Endothelial cell of umbilical vein (primary cell): Measurements from ENCODE around the gene TRAPPC2L. TPM values are rescaled to one million over a fixed set of nuclear protein-coding genes. Genes with fewer than 3 reads are reported as not detected.

Source experiments
- BruUV-seq: library from RNA; stranded (reverse); fragments of 400-500 nt; replicated peaks from 2 replicates; lab custom pipeline; 2021; lab: Mats Ljungman, UMichigan
- CTCF ChIA-PET: fragments of 300-600, 350-600 bp; sonication (Branson Sonifier 250); formaldehyde crosslinking; loops from one replicate; lab custom pipeline; 2021; ENCODE audit warnings: antibody characterized with exemption, inconsistent platforms; lab: Charles Lee
- POLR2A ChIA-PET: fragments of 300-600, 350-600 bp; sonication (Branson Sonifier 250); formaldehyde crosslinking; loops from one replicate; lab custom pipeline; 2021; ENCODE audit warnings: antibody characterized with exemption, inconsistent platforms; lab: Charles Lee
- DNase-seq: peaks from one replicate; pipeline ENCODE4 v3.0.0-alpha.2; 2011; ENCODE audit warnings: low read depth, low spot score
- FAIRE-seq: peaks from 2 replicates; lab custom pipeline; 2011; peaks lifted over from hg19 to GRCh38; lab: Jason Lieb, UNC
- H2AFZ ChIP-seq: 2 replicates; pipeline ENCODE4 v1.6.0; 2012; ENCODE audit warnings: low read depth, low read length, control low read depth, inconsistent platforms
- H3K27ac ChIP-seq: 2 replicates; pipeline ENCODE4 v1.5.1; 2011; ENCODE audit warnings: low read depth, mild to moderate bottlenecking, control low read depth, low read length, moderate library complexity; ENCODE audit not compliant: insufficient read depth
- H3K27me3 ChIP-seq, 2 experiments: 2 replicates each; pipeline versions ENCODE4 v1.6.0 to v1.6.1; 2011; ENCODE audit warnings: low read length in 2 of 2, mixed read lengths in 1 of 2; ENCODE audit not compliant: control insufficient read depth in 2 of 2, insufficient read depth in 2 of 2
- H3K36me3 ChIP-seq, 2 experiments: 2 replicates in 1 of 2; 3 replicates in 1 of 2; pipeline ENCODE4 v1.5.1; 2011; ENCODE audit warnings: low read length in 2 of 2, mild to moderate bottlenecking in 1 of 2, moderate library complexity in 1 of 2; ENCODE audit not compliant: control insufficient read depth in 2 of 2, insufficient read depth in 2 of 2; ENCODE audit errors: extremely low read depth in 1 of 2
- H3K4me1 ChIP-seq: 3 replicates; pipeline ENCODE4 v1.5.1; 2011; ENCODE audit warnings: mild to moderate bottlenecking, low read length; ENCODE audit not compliant: control insufficient read depth, insufficient read depth; ENCODE audit errors: extremely low read depth
- H3K4me2 ChIP-seq: 2 replicates; pipeline ENCODE4 v1.6.1; 2011; ENCODE audit warnings: low read length, control low read depth, mixed read lengths; ENCODE audit not compliant: insufficient read depth
- H3K4me3 ChIP-seq, 3 experiments: fragments of 200-600 bp in 1 of 3; sonication (generic), shearing (Covaris generic) in 1 of 3; replicated peaks in 1 of 3; 2 replicates each; pipeline ENCODE4 v1.5.1; 2011 to 2016; ENCODE audit warnings: control low read depth in 3 of 3, low read length in 3 of 3, mild to moderate bottlenecking in 2 of 3, inconsistent platforms in 1 of 3, low read depth in 1 of 3, moderate library complexity in 1 of 3; ENCODE audit not compliant: insufficient read depth in 1 of 3
- H3K79me2 ChIP-seq: 2 replicates; pipeline ENCODE4 v1.6.0; 2012; ENCODE audit warnings: low read length, inconsistent platforms; ENCODE audit not compliant: control insufficient read depth, insufficient read depth
- H3K9ac ChIP-seq: replicated peaks from 2 replicates; pipeline ENCODE3; 2011; ENCODE audit warnings: low read length, control low read depth; ENCODE audit not compliant: insufficient read depth; ENCODE audit errors: extremely low read depth
- H3K9me1 ChIP-seq: replicated peaks from 3 replicates; pipeline ENCODE4 v1.6.0; 2011; ENCODE audit warnings: mild to moderate bottlenecking, low read length; ENCODE audit not compliant: control insufficient read depth, insufficient read depth; ENCODE audit errors: extremely low read depth
- H3K9me3 ChIP-seq: replicated peaks from 2 replicates; pipeline ENCODE4 v1.5.1; 2012; ENCODE audit warnings: low read length, inconsistent platforms; ENCODE audit not compliant: control insufficient read depth, insufficient read depth
- H4K20me1 ChIP-seq: replicated peaks from 2 replicates; pipeline ENCODE3; 2011; ENCODE audit warnings: mild to moderate bottlenecking, low read length; ENCODE audit not compliant: control insufficient read depth, insufficient read depth; ENCODE audit errors: extremely low read depth
- EZH2 ChIP-seq: IDR thresholded peaks from 2 replicates; pipeline ENCODE4 v1.6.1; 2012; ENCODE audit warnings: borderline replicate concordance, low read depth, mild to moderate bottlenecking, moderate library complexity, low read length, inconsistent platforms; ENCODE audit not compliant: severe bottlenecking
- FOS ChIP-seq: IDR thresholded peaks from 2 replicates; pipeline ENCODE4 v1.6.1; 2011; ENCODE audit warnings: mild to moderate bottlenecking, low read length, moderate library complexity, borderline replicate concordance; ENCODE audit not compliant: insufficient read depth
- GATA2 ChIP-seq: IDR thresholded peaks from 2 replicates; pipeline ENCODE4 v1.7.0; 2011; ENCODE audit warnings: low read depth, mild to moderate bottlenecking, moderate library complexity, mixed read lengths, low read length; ENCODE audit not compliant: insufficient read length, insufficient read depth
- JUN ChIP-seq: IDR thresholded peaks from 2 replicates; pipeline ENCODE4 v1.6.1; 2011; ENCODE audit warnings: borderline replicate concordance, low read depth; ENCODE audit not compliant: insufficient read length, insufficient read depth
- MAX ChIP-seq: IDR thresholded peaks from 2 replicates; pipeline ENCODE4 v1.6.1; 2011; ENCODE audit not compliant: insufficient read depth, insufficient read length
- MYC ChIP-seq: IDR thresholded peaks from one replicate; pipeline ENCODE4 v1.6.1; 2011; ENCODE audit warnings: mild to moderate bottlenecking, low read depth, low read length
- POLR2A ChIP-seq: IDR thresholded peaks from 2 replicates; pipeline ENCODE4 v1.6.1; 2012; ENCODE audit warnings: low read depth, mild to moderate bottlenecking, control low read depth, low read length
- POLR2AphosphoS5 ChIP-seq: IDR thresholded peaks from 2 replicates; pipeline ENCODE4 v1.6.1; 2012; ENCODE audit warnings: low read depth, mild to moderate bottlenecking, control low read depth, low read length, moderate library complexity; ENCODE audit not compliant: insufficient read depth
- dilution Hi-C: fragments of 300-500 bp; cut with MboI; formaldehyde crosslinking; loops from one replicate; pipeline ENCODE4 v1.15.0; 2019; ENCODE audit warnings: low sequenced_read_pairs; ENCODE audit not compliant: extremely low pct_ligation_motif_present
- intact Hi-C: fragments of 100-400 bp; cut with micrococcal nuclease; formaldehyde crosslinking; loops from one replicate; pipeline ENCODE4 v1.10.0; 2022
- polyA plus RNA-seq, 4 experiments: library from polyadenylated mRNA; depleted of rRNA in 3 of 4; stranded (reverse) in 3 of 4; unstranded in 1 of 4; fragments of >200 nt; gene quantifications; 2 replicates each; pipeline versions ENCODE4 v1.2.1 to v1.2.3, GENCODE V29; 2011 to 2012; ENCODE audit warnings: missing spikeins in 1 of 4
- total RNA-seq: library from RNA; stranded (reverse); gene quantifications from 2 replicates; pipeline ENCODE4 v1.2.3, GENCODE V29; 2021
- TF ChIP-seq, protein P1 (sequence below), 2 donors: IDR thresholded peaks; 1 replicate in 1 of 2; 2 replicates in 1 of 2; pipeline ENCODE4 v1.5.1; 2011; ENCODE audit warnings: low read length in 2 of 2, mild to moderate bottlenecking in 2 of 2, moderate library complexity in 2 of 2, control low read depth in 1 of 2, inconsistent platforms in 1 of 2, low read depth in 1 of 2; ENCODE audit not compliant: insufficient read depth in 1 of 2; ENCODE audit errors: extremely low read depth in 1 of 2

TRAPPC2L gene
- total and polyA plus RNA-seq, 2 donors (not counting 3 experiments of a cell fraction or from before 2014, with no cell fraction given), result 61.9 to 131 TPM

DNA sequence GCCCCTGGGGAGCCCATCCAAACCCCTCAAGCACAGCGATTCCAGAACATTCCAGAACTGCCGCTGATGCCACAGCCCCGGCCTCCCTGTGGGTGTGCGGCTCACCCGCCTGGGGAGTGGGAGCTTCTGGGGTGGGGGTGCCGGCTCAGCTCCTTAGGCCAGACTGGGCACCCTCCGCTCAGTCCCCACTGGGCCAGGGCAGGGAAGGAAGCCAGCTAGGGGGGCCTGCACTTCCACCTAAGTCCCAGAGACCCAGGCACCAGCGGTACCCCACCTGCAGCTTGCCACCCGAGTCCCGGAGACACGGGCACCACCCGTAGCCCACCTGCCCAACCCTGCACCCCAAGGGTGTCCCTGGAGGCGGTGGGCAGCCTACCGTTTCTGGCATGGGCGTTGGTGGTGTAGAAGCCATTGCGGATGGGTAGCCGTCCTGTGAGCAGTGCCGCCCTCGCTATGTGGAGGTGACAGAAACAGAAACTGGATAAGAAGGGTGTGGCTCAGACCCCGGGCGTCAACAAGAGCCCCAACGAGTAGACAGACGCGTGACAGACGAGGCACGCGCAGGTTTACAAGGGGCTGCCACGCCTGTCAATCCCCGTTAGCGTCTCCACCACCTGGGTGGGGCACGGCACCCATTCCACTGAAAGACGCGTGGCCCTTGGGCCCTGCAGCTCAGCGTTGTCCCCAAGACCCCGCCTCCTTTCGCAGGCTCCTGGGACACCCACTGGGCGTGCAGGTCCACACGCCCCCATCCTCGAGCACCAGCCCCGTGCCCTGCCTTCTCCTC is 15.2 kb upstream of the TRAPPC2L start:
- DNase-seq (no peak), FAIRE-seq (no peak)
- H3K79me2 ChIP-seq, result no peaks in the 10 kb centered on the region
- BruUV-seq, result no TSS peak
- dilution Hi-C loops (no loop called here), intact Hi-C loops (no loop called here)
- no peaks in the 10 kb centered on the region for H3K4me1 ChIP-seq
- H3K27ac ChIP-seq, result no peak overlapping the region
- no peak overlapping the region for H2AFZ ChIP-seq
- peaks cover 0 to 10% of the 10 kb centered on the region in 2 experiments for H3K36me3 ChIP-seq
- TF ChIP-seq POLR2AphosphoS5, result no peak
- TF ChIP-seq MAX, result no peak
- no peak for TF ChIP-seq EZH2
- no peak for TF ChIP-seq POLR2A
- no peak for TF ChIP-seq GATA2
- TF ChIP-seq JUN, result no peak
- H3K27me3 ChIP-seq, result no peaks in the 10 kb centered on the region
- no peak overlapping the region for H3K9ac ChIP-seq
- H3K9me1 ChIP-seq, result no peaks in the 10 kb centered on the region
- H3K4me2 ChIP-seq, result no peak overlapping the region
- ChIA-PET CTCF (no interaction called here), POLR2A (no interaction called here)
- H3K4me3 ChIP-seq, result no peak overlapping the region
- H4K20me1 ChIP-seq, result no peaks in the 10 kb centered on the region
- no peaks in the 10 kb centered on the region for H3K9me3 ChIP-seq

DNA sequence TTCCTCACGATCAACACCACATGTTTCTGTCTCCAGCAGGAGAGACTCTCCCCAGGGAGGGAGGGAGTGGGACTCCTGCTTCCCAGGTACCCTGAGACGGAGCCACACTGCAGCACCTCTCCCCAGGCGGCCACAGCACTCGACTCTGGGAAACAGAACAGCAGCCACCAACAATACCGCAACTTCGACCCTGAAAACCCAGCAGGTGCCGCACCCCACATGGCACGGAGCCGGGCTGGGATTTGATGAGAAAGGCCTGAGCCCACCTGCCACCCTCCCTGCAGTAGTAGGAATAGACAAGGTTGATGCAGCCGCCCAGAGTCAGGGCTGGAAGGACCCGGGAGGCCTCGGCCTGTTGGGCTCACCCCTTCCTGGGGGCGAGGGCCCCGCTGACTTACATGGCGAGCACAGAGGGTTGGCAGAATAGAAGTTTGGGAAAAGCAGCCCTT is 14.6 kb upstream of the TRAPPC2L start:
- H3K9ac ChIP-seq, result no peak overlapping the region
- H3K9me3 ChIP-seq, result no peaks in the 10 kb centered on the region
- ChIA-PET CTCF (no interaction called here), POLR2A (no interaction called here)
- no peaks in the 10 kb centered on the region for H3K27me3 ChIP-seq
- H3K27ac ChIP-seq, result no peak overlapping the region
- H3K9me1 ChIP-seq, result no peaks in the 10 kb centered on the region
- no peaks in the 10 kb centered on the region for H3K79me2 ChIP-seq
- dilution Hi-C loops (no loop called here), intact Hi-C loops (no loop called here)
- H2AFZ ChIP-seq, result no peak overlapping the region
- no peak for TF ChIP-seq GATA2
- no peak for TF ChIP-seq MYC
- TF ChIP-seq, protein P1, sequence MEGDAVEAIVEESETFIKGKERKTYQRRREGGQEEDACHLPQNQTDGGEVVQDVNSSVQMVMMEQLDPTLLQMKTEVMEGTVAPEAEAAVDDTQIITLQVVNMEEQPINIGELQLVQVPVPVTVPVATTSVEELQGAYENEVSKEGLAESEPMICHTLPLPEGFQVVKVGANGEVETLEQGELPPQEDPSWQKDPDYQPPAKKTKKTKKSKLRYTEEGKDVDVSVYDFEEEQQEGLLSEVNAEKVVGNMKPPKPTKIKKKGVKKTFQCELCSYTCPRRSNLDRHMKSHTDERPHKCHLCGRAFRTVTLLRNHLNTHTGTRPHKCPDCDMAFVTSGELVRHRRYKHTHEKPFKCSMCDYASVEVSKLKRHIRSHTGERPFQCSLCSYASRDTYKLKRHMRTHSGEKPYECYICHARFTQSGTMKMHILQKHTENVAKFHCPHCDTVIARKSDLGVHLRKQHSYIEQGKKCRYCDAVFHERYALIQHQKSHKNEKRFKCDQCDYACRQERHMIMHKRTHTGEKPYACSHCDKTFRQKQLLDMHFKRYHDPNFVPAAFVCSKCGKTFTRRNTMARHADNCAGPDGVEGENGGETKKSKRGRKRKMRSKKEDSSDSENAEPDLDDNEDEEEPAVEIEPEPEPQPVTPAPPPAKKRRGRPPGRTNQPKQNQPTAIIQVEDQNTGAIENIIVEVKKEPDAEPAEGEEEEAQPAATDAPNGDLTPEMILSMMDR (IDR thresholded peaks at IDR 0.05; ENCODE audit: extremely low read depth in 1 of 2, insufficient read depth in 1 of 2, low read depth in 1 of 2, low read length in 2 of 2), result no peak
- no peak for TF ChIP-seq MAX
- no peak for TF ChIP-seq POLR2A
- TF ChIP-seq EZH2, result no peak
- TF ChIP-seq POLR2AphosphoS5, result no peak
- no peak for TF ChIP-seq FOS
- TF ChIP-seq JUN, result no peak
- DNase-seq, result no peak
- BruUV-seq, result no TSS peak
- H3K36me3 ChIP-seq, result peaks cover 0 to 10% of the 10 kb centered on the region in 2 experiments
- no peaks in the 10 kb centered on the region for H4K20me1 ChIP-seq
- H3K4me3 ChIP-seq, result no peak overlapping the region
- no peaks in the 10 kb centered on the region for H3K4me1 ChIP-seq
- H3K4me2 ChIP-seq, result no peak overlapping the region
- no peak for FAIRE-seq
